GM19239 (cell line): ENCODE results near the gene MCF2L2.
"Not testable (repeated sequence)": the region's sequence is repeated elsewhere in the genome, so short reads cannot be mapped to it uniquely, and the experiment has no call there.

ENCODE experiments used
- DNase-seq: peaks from one replicate; pipeline ENCODE4 v3.0.0; 2011; ENCODE audit warnings: low spot score; ENCODE audit not compliant: insufficient read length
- FAIRE-seq: peaks from 2 replicates; lab custom pipeline; 2011; peaks lifted over from hg19 to GRCh38; lab: Jason Lieb, UNC

The MCF2L2 gene

GRCh38 chr3:183447206-183448001, 19.0 kb upstream of the MCF2L2 start:
- FAIRE-seq (peak; percentile 69), DNase-seq (peak; percentile 41)

- DNase-seq (no peak), FAIRE-seq (no peak)
Observed at GRCh38 chr3:183446838-183447205, 18.4 kb upstream of the MCF2L2 start.

- DNase-seq: no peak
- FAIRE-seq: no peak
Observed at GRCh38 chr3:183444748-183445147, 16.3 kb upstream of the MCF2L2 start.

GRCh38 chr3:183443395-183444385, 15.3 kb upstream of the MCF2L2 start:
- no peak for DNase-seq
- FAIRE-seq: no peak

GRCh38 chr3:183442994-183443393, 14.6 kb upstream of the MCF2L2 start:
- DNase-seq (no peak), FAIRE-seq (no peak)

GRCh38 chr3:183440521-183440920, 12.1 kb upstream of the MCF2L2 start:
- not testable (repeated sequence) for DNase-seq, FAIRE-seq

- FAIRE-seq (no peak), DNase-seq (no peak)
Observed at GRCh38 chr3:183439515-183439914, 11.1 kb upstream of the MCF2L2 start.

GRCh38 chr3:183438735-183439134, 10.3 kb upstream of the MCF2L2 start:
- FAIRE-seq: no peak

GRCh38 chr3:183437666-183438564, 9.5 kb upstream of the MCF2L2 start:
- no peak for DNase-seq
- no peak for FAIRE-seq

More at GRCh38 chr3:183438735-183439134, 10.3 kb upstream of the MCF2L2 start:
- no peak for DNase-seq

- no peak for DNase-seq
- FAIRE-seq: no peak
Observed at GRCh38 chr3:183437061-183437460, 8.6 kb upstream of the MCF2L2 start.

- peak; percentile 10 for DNase-seq
- FAIRE-seq: peak; percentile 89
Observed at GRCh38 chr3:183435661-183436060, 7.2 kb upstream of the MCF2L2 start.

- FAIRE-seq: no peak
- DNase-seq: no peak
Observed at GRCh38 chr3:183434992-183435391, 6.6 kb upstream of the MCF2L2 start.

GRCh38 chr3:183434503-183434902, 6.1 kb upstream of the MCF2L2 start:
- FAIRE-seq (no peak), DNase-seq (no peak)

GRCh38 chr3:183430325-183430957, 2.0 kb upstream of the MCF2L2 start:
- FAIRE-seq (no peak), DNase-seq (no peak)

- DNase-seq (peak; percentile 17), FAIRE-seq (no peak)
Observed at GRCh38 chr3:183427876-183428446, 458 bp downstream of the MCF2L2 start.

GRCh38 chr3:183427196-183427875, 1.1 kb downstream of the MCF2L2 start:
- no peak for FAIRE-seq
- DNase-seq: no peak

GRCh38 chr3:183418807-183419206, 9.6 kb downstream of the MCF2L2 start:
- not testable (repeated sequence) for FAIRE-seq, DNase-seq

GRCh38 chr3:183411216-183411922, 17.1 kb downstream of the MCF2L2 start:
- DNase-seq: no peak
- no peak for FAIRE-seq
